ENCODE results near the gene C1orf35. TPM values are rescaled to one million over a fixed set of nuclear protein-coding genes. Genes with fewer than 3 reads are reported as not detected.

Gene C1orf35
- total and polyA plus RNA-seq, 4 donors, result 4.0 to 7.5 (median 6.4) TPM

GRCh38 chr1:228089519-228090380, 13.4 kb downstream of the C1orf35 start (continued):
- no peak for TF ChIP-seq HNF4A (conservative IDR thresholded peaks at IDR 0.05)

- Histone ChIP-seq H3K9me3 (ENCODE audit: control insufficient read depth in 4 of 4, low read length in 3 of 4) (peaks cover 0 to under 1% (median 0%) of the 10 kb centered on the region in 4 donors), H3K27ac (ENCODE audit: low read depth in 1 of 2, low read length in 2 of 2) (no peak overlapping the region), H3K4me1 (ENCODE audit: control insufficient read depth in 4 of 4, insufficient read depth in 4 of 4, low read length in 3 of 4) (peaks cover 30 to 87% (median 73%) of the 10 kb centered on the region in 4 donors), H3K4me3 (ENCODE audit: low read depth in 1 of 3, low read length in 3 of 3) (no peak overlapping the region), H3K9ac (ENCODE audit: low read depth in 1 of 2, low read length in 2 of 2) (no peak overlapping the region), H3K27me3 (ENCODE audit: control insufficient read depth in 4 of 4, insufficient read depth in 4 of 4, low read length in 3 of 4) (no peaks in the 10 kb centered on the region), H3K36me3 (ENCODE audit: control insufficient read depth in 4 of 4, insufficient read depth in 3 of 4, low read depth in 1 of 4, low read length in 3 of 4) (peaks cover 2 to 8% (median 4%) of the 10 kb centered on the region in 4 donors)
- TF ChIP-seq ZBTB33 (IDR thresholded peaks at IDR 0.05) (no peak), GABPA (IDR thresholded peaks at IDR 0.05 in 1 of 2, conservative IDR thresholded peaks at IDR 0.05 in 1 of 2) (no peak), ATF3 (IDR thresholded peaks at IDR 0.05) (no peak), FOXA2 (IDR thresholded peaks at IDR 0.05) (no peak), SP1 (IDR thresholded peaks at IDR 0.05) (no peak), TAF1 (conservative IDR thresholded peaks at IDR 0.05) (no peak), NR2F2 (IDR thresholded peaks at IDR 0.05) (no peak), YY1 (IDR thresholded peaks at IDR 0.05) (no peak), RAD21 (IDR thresholded peaks at IDR 0.05) (no peak), RXRA (IDR thresholded peaks at IDR 0.05) (no peak), HNF4G (IDR thresholded peaks at IDR 0.05) (no peak), REST (IDR thresholded peaks at IDR 0.05) (no peak), CTCF (IDR thresholded peaks at IDR 0.05; ENCODE audit: low read depth, low read length, missing input control) (no peak), MAX (IDR thresholded peaks at IDR 0.05) (no peak), FOXA1 (IDR thresholded peaks at IDR 0.05) (no peak), EGR1 (IDR thresholded peaks at IDR 0.05; ENCODE audit: low read depth in 2 of 2) (no peak)
- WGBS, result 81% methylated on average over 21 of the region's 21 CpGs
- DNase-seq (ENCODE audit: low spot score), result no peak
Measured at GRCh38 chr1:228088586-228089498, 14.3 kb downstream of the C1orf35 start.

Measured in liver (tissue), 9 donors.